Activated CD4-positive, alpha-beta T cell treated with anti-CD3 and anti-CD28 coated beads, Interleukin-2, Interleukin-4, amounts not matched to agents 100 ng/mL and 50 ng/mL, durations not matched to agents 16 hours and 8 hours (primary cell): ENCODE results near the gene DOCK4.

ENCODE experiments used
- DNase-seq: peaks from one replicate; pipeline ENCODE4 v3.0.0-alpha.2; 2020; ENCODE audit warnings: low spot score

The DOCK4 gene

DNA sequence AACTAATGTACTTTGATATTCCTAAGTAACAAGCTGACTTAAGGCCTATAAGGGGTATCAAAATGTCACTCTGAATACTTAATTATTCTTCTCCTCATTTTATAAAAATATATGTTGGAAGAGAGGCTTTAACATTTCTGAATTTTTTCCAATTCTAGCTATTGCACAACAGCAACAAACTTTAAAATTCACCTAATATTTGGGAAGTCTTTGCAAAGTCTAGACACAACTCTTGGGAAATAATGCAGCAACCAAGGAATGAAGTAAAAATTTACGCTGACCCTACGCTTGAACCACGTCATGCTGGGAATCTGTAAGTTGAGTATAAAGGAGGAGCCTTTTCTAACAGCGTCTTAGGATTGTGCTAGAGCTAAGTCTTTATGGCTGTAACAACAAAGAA is 400.0 kb downstream of the DOCK4 start:
- DNase-seq, result no peak

GRCh38 chr7:111803015-111803758 is 403.0 kb downstream of the DOCK4 start:
- DNase-seq, result no peak

DNA sequence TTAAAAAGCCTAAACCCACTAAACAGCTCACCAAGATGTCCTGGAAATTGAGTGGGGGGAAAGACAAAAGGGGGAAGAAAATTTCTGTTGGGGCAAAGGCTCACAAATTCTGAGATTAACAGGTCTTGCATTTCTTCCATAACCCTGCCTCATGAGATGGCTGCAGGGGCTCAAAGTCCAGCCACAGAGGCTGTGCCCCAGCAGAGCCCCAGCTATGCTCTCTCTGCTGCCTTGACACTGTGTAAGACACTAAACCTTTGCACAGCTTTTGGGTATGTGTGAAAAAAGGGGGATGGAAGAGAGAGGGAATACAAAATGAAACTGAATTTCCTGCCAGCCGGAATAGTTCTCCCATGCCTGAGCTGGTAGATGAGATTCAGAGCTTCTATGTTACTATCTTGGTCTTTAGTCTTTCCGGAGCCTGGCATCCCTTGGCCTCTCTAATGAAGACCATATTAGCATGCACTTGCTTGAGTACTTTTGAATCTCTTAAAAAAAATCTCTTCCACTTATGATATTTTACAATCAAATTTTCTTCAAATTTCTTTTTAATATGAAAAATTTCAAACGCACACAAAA is 403.9 kb downstream of the DOCK4 start:
- DNase-seq, result no peak

DNA sequence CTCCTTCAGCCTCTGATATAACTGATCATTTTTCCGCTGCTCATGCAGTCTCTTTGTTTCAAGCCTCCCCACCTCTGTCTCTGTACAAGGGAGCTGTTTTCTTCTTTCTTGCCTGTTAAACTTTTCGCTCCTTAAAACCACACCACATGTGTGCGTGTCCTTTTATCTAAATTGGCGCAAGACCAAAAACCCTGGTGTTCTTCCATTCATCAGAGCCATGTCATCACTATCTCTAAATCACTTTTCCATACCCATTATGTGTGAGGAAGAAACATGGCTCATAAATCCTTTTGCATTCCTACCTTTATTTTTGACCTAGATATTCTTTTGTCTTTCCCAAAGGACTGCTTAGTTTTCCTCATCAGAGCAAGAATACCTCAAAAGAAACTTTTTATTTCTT is 404.9 kb downstream of the DOCK4 start:
- DNase-seq, result no peak

- no peak for DNase-seq
Measured at GRCh38 chr7:111796671-111797070, 409.5 kb downstream of the DOCK4 start.

GRCh38 chr7:111789870-111790269 is 416.3 kb downstream of the DOCK4 start:
- no peak for DNase-seq

DNA sequence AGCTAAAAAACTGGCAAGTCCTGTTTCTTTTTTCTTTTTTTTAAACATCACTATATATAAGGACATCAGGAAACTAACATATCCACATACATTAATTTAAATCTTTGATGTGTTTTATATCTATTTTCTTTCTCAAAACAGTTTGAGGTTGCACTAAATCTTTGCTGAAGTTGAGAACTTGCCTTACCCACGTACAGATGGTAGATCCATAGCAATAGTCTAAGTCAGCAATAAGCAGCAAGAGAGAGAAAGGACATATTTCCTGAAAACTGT is 417.2 kb downstream of the DOCK4 start:
- no peak for DNase-seq

- no peak for DNase-seq
Measured at GRCh38 chr7:111788286-111789047, 417.7 kb downstream of the DOCK4 start.

DNA sequence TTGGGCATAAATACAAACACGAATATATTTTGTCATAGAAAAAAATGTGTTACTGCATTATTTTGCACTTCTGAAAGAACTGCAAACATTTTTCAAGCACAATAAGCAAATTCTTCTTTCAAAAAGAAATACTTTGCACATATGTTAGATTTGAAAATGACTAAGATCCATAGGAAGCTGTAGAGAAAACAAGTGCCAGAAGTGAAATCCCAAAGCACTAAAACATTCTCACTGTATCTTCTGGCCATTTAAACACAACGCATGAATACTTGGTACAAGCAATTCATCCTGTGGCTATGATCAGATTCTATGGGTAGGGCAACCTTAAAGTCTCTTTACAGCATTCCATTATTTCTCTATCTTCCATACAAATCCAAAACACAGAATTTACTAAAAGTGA is 418.5 kb downstream of the DOCK4 start:
- no peak for DNase-seq

- DNase-seq, result no peak
Measured at GRCh38 chr7:111787099-111787498, 419.1 kb downstream of the DOCK4 start.

DNA sequence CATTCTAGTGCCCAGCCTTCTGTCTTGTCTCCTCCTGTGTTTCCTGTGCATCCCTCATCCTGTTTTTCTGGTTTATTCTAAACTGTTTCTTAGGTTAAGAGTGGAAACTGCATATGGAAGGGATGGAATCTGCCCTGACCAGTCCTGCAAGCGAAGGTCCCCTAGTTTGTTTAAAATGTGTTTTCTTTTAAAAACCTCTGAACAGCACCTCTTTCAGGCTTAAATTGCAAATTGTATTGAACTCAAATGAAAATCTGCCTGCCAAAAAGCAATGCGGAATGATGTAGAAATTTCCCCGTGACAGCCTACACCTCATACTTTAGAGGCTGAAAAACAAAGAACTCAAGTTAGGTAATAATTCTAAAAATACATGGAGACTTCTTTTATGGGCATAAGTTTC is 421.1 kb downstream of the DOCK4 start:
- DNase-seq, result no peak

GRCh38 chr7:111784296-111784695 is 421.9 kb downstream of the DOCK4 start:
- DNase-seq, result no peak

- DNase-seq, result no peak
Measured at GRCh38 chr7:111783854-111784253, 422.3 kb downstream of the DOCK4 start.

DNA sequence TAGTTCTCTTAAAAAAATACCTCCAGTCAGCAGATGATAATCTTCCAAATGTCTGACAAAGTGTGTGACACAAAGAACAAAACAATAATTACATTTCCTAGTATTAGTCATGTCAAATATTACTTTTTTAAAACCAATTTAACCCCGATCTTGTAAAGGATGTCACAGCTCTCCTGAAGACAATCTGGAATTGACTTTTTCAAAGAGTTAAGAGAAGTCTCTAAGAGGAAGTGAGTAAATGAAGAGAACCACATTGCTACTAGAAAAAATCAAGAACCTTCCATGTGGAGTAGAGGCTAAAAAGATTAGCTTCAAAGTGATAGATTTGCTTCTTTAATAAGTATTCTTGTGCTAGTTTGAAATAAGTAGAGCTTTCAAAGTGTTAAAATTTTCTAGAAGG is 425.7 kb downstream of the DOCK4 start:
- no peak for DNase-seq

DNA sequence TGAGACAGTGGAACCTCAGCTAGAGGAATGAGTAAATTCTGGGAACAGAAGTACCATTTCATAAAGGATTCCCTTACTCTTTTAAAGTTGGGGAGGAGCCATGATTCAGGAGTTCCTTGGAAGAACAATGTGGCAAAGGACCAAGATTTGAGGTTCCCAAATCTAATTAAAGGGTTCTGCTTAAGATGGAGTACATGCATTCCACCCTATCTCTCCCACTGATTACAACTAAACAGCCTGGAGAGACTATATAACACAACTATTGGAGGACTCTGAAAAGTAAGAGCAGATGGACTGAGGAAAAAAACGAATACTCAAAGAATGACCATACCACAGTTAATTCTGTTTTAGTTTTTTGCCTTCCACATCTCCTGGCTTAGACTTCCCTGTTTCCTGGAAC is 431.0 kb downstream of the DOCK4 start:
- DNase-seq, result no peak

DNA sequence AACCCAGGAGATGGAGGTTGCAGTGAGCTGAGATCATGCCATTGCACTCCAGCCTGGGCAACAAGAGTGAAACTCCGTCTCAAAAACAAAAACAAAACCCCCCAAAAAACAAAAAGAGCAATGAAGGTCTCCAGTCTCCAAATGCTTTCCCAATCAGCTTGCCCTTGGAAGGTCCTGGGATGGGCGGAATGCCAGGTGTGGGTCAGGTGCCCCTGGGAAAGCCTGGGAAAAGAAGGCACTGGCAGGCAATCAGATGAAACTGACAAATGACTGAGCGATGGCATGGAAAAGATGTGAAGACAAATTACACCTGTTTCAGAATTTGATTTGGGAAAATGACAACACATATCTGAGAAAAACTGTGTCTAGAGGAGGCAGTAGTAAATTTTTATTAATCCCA is 433.5 kb downstream of the DOCK4 start:
- no peak for DNase-seq

- no peak for DNase-seq
Measured at GRCh38 chr7:111771638-111772037, 434.6 kb downstream of the DOCK4 start.

- no peak for DNase-seq
Measured at GRCh38 chr7:111770116-111770515, 436.1 kb downstream of the DOCK4 start.

GRCh38 chr7:111765751-111766643 is 440.2 kb downstream of the DOCK4 start:
- DNase-seq, result no peak

DNA sequence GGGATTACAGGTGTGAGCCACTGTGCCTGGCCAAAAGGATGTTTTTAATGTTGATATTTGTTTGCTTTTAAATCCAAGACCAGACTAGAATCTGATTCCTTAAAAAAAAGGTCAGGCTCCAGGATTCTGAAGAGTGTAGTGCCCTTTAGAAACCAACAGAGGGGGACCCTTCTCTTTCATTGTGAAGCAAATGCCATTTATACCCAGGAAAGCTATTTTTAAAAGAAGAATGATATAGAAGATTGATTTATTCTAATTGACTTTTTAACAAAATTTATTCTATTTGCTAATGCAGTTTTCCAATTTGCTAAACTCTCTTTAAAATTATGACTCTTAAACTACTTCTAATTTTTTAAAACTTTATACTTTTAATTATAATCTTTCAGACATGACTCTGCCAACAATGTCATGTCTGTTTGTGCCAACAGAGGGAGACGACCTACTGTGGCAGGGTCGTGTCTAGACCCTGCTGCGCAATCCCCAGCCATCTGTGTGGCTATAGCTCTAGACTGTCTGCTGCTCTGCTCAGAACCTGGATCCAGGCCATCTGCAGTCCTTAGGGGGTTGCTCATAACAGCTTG is 442.9 kb downstream of the DOCK4 start:
- no peak for DNase-seq

- no peak for DNase-seq
Measured at GRCh38 chr7:111762799-111763198, 443.4 kb downstream of the DOCK4 start.

- no peak for DNase-seq
Measured at GRCh38 chr7:111762211-111762610, 444.0 kb downstream of the DOCK4 start.
